GM21619 (cell line): ENCODE results near the gene ZNF827.
"Not testable (repeated sequence)": the region's sequence is repeated elsewhere in the genome, so short reads cannot be mapped to it uniquely, and the experiment has no call there.

ENCODE experiments used
- ATAC-seq: cut with Tn5 transposase; IDR thresholded peaks from one replicate; pipeline ENCODE4 v1.9.1; 2021; ENCODE audit not compliant: unreplicated experiment

ZNF827 gene

DNA sequence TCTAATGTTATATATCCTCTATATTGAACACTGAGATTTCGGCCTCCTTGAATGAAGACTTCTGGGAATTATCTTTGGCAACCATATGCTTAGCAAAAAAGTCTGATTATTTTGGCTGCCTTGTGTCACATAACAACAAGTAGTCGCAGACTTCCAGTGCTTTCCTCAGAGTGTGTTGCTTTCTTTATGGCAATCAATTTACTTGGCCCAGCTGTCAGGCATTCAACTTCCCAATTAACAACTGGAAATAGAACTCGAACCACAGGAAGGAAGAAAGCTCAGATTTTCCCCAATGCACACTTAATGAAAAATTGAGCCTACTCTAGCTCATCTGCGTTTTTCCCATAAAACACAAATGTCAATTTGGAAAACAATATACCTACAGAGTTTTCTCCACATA lies 71.6 kb downstream of the ZNF827 start:
- no peak for ATAC-seq

DNA sequence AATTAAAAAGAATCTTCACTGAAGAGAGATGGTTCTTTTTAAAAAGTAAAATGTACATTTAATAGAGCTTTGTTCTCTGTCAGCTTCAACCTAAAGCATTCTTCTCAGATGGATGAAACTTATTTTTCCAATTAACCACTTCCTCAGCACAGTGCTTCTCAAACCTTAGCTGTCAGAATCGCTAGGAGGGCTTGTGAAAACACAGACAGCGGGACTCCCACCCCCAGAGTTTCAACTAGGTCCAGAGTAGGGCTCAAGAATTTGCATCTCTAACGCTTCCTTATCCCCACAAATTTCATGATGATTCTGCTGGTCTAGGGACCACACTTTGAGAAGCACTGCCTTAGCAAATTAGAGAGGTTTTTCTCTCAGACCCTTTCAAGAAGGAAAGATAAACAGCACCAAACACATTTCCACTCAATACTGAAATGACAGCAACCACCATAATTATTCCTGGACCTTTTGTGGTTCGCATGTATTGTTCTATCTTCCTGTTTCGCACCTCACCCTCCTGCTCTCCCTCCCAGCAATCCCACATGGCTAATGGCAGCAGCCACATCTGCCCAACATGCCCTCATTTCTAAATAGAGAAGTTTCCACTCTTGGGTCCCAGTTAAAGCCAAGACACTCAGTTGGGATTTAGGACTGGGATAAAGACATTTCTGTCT lies 73.2 kb downstream of the ZNF827 start:
- no peak for ATAC-seq

DNA sequence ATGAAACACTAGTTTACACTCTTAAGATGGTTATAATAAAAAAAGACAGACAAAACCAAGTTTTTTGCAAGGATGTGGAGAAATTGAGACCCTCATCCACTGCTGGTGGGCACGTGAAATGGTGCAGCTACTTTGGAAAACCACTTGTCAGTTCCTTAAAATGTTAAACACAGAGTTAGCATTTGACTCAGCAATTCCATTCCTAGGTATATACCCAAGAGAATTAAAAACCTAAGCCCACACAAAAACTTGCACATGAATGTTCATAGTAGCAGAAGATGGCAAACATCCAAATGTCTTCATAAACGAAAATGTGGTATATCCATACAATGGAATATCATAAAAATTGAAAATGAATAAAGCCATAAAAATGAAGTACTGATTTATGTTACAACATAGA lies 75.4 kb downstream of the ZNF827 start:
- ATAC-seq: no peak

DNA sequence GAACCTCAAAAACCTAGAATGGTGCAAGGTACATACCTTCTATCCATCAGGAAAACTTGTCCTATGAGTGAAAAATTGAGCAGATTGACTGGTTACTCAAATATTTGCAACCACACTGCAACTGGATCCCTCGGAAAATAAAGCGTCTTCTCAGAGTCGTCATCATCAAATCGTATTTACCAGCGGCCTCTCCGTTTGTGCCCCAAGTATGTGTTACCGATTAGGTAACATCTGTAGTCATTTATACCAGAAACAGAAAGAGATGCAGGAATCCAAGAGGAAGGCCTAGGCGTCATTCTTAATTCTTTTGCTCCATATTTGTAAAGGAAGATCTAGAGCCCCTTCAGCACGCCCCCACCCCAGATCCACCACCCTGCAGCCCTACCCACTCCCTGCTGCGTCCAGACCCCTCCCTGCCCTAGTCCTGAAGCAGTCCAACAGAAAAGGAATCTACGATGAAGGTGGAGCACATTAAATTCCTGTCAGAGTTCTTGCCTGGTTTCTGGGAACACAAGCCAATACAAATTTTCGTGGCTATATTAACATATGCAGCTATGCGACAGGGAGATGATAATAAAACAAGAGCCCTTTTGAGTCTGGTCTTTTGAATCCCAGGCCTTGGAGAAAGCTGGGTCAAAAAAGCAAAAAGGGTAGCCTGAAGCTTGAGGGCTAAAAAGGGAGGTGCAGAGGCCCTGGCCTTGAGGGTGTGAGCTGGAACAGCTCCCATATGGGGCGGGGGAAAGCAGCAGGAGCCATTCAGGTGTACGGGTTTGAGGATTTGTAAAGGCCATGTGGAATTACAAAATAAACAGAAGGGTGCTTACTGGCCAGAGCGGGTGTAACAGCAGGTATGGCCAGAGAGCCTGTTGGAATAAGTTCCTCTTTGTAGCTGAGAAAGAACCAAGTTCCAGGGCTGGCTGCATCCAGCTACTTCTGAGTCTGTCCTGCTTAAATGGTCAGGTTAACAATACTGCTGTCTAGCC lies 77.0 kb downstream of the ZNF827 start:
- ATAC-seq: no peak

DNA sequence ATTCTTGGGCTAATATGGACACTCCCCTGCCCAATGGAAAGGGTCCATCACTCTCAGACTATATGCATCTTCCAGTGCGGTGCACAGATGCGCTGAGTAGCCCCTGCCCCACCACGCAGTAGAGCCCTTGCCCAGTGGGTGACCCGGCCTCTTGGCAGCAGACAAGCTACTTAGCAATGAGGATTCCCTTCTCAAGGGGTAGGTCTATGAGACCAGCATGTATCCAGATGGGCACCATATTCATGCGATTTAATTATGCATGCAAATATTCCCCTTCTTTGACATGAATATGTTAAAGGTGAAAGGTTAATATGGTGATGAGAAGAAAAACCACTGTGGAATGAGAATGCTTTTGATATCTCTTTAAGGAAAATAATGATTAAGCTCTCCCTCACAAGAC lies 77.7 kb downstream of the ZNF827 start:
- no peak for ATAC-seq

DNA sequence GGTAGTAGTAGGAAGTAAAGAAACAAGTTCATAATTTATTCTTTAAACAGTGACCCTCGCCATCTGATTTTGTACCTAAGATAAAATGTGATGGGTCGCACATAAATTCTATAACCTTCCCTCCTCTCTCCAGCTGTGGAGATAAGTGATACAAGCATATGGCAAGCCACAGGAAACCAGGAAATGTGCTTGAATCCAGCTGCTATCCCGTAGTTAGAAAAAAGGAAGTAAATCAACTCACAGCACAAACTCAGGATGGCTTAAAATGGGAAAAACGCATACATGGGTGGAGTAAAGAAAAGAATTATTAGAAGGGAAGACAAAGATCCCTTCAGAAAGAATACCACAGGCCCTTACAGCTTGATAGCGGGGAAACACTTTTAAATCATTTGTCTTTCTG lies 78.2 kb downstream of the ZNF827 start:
- no peak for ATAC-seq

DNA sequence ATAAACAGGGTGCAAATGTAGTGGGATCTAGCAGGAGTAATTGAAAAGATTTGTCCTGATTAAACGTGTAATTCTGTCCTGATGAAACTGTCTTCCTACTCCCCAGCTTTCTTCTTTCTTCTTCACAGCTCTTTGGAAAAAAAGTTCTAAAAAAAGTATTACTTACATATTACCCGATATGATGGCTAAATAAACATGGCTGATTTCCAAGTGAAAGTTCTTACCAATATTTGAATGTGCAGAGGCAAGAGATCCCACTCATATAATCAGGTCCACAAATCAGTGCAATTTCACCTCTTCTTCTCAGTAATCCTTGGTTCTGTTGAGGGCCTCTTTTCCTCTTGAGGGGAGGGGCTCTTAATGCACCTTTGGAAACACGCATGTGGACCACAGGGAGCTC lies 78.7 kb downstream of the ZNF827 start:
- no peak for ATAC-seq

DNA sequence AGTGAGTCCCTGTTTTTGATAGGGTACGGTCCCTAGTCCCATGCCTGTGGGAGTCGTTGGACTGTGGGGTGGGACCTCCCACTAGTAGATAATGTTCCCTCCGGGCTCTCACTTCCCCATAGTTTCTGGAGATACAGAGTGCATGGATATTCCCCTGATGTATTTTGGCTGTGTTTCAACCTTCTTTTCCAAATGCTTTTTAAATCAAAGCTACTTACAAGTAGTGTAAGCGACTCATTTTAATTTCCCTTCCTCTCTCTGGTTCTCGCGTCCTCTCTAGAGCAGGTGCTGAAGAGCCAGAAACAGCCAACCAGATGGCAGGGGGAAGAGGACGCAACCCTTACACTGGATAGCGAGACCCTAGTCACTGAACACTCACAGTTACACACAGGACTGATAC lies 79.2 kb downstream of the ZNF827 start:
- ATAC-seq: no peak

DNA sequence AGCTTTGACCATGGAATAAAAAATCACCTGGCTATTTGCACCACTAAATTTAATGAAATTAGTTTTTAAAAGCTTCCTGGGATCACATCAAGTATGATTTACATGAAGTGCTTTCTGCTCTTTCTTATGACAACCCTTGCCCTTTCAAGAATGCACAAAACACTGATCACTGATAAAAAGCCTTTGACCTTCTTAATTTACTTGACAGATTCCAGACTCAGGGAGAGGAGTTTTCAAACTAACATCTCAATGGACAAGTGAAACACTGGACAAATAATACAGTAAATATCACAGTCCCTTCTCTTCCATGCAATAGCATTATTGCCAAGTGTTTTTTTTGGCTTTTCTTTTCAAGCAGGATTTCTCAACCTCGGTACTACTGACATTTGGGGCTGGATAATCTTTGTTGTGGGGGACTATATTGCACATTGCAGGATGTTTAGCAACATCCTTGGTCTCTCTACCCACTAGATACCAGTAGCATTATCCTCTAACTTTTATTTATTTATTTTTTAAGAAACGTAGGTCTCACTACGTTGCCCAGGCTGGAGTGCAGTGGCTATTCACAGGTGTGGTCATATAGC lies 86.3 kb downstream of the ZNF827 start:
- no peak for ATAC-seq

DNA sequence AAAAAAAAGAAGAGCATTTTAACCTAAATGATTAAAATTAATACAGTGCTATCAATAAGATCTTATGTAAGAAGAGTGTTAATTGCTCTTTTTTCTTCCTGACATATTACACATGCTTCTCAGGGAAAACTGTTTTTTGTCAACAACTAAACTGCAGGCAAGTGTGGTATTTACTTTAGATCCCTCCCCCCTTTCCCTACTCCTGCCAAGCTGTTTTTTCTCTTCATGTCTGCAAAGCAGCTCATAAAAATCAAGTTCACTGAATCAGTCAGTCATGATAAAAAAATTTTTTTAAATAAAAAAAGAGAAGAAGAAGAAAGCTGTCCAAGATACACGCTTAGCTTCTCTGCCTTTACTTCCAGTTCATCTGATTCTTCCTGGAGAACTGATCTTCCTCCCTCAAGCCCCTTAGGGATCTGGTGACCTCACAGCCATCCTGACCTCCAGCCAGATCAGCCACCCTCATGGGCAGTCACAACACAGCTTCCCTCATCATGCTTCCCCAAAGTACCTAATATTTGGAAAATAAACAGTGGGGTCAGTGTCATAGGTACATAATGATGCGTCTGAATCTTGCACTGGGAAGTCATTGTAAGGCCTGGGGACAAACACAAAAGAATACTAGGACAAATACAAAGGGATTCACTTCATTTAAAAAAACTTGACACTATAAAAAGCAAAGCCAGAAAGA lies 87.0 kb downstream of the ZNF827 start:
- no peak for ATAC-seq

DNA sequence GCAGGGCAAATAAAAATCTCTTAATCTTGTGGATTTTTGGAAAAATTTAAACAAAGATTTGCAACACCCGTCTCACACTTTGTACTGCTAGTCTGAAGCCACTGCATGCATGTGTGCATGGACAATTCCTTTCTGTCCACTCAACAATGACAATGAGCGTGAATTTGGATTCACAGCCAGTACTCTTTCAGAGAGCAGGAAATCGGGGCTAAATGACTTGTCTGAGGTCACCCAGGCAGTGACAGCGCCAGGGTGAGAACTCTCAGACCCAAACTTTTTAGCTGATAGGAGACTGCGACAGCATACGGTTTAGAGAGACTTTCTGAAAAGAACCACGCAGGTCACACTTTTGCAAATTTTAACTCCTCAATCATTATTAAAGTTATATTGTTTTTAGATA lies 90.9 kb downstream of the ZNF827 start:
- ATAC-seq: no peak

DNA sequence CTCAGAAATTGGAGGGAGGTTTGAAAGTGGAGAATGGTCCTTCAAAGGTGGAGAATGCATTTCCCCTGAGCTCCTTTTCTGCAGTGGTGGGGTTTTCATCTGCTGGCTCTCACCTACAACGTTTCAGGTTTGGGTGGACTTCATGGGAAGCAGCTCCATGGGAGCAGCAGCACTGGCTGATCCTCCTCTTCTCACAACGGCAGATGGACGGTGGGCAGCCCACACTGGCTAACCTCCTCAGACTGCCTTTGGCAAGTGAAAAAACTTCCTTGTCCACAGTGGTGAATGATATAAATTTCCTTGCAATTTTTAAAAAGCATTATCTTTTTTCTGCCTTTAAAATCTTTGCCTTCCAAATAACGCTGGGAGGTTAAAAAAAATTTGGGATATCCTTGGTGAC lies 93.5 kb downstream of the ZNF827 start:
- ATAC-seq: no peak

DNA sequence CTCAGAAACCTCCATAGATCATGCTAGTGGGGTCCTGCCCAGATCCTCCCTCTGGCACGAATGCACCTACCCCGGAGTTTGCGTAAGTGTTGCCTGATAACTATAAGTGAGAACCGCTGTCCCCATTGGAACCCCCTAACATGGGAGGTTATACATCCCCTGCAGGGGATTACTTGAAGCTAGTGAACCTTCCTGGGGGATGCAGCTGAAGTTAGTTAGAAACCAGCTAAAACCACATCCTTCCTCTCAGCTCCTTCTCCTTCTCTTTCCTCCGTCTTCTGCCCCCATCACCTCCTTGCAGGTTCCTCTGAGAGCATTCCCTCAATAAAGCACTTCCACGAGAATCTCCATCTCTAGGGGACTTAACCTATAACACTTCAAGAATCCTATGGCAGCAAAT lies 95.0 kb downstream of the ZNF827 start:
- ATAC-seq: peak; percentile 39

DNA sequence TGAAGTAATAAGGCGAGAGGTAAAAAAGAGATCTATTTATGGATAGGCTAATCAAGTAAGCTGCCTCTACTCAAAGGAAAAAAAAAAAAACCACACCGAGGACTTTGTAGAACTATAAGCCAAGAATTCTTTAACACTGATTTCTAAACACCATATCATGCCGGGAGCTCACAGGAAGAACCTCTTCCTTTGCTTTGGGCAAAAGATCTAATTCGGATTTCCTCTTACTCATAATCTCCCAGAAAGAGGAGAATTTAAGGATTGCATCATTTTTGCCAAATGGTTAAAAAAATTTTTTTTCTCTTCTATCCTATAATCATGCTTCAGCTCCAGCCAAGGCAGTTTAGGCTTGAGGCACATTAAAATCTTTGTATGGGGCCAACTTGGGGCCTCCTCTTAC lies 95.5 kb downstream of the ZNF827 start:
- ATAC-seq: no peak

DNA sequence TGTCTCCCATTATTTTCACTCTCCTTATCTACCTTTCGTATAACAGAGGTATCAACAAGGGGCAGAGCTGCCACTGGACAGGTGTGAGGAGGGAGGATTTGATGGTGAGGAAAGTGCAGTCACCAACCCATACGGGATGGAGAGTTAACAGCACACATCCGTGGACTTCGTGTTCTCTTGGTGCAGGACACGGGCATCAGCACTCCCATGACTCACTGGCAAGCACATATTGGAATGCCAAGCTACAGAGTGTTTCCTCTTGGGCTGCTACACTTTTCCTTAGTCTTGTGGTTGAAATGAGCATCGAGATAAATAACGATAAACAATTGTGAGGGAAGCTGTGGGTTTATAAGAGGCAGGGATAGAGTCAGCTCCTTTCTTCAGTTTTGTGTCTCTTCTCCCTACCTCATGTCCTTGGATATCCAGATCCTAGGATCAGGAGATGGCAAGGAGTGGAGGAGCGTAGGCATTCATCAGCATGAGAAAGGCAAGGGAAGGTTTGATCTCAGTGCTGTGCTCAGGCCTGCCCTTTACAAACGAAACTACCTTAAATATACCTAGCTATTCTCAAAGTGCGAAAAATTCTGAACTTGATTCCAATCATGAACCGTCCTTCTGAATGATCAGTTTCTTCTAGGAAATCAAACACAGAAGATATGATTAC lies 96.3 kb downstream of the ZNF827 start:
- no peak for ATAC-seq

DNA sequence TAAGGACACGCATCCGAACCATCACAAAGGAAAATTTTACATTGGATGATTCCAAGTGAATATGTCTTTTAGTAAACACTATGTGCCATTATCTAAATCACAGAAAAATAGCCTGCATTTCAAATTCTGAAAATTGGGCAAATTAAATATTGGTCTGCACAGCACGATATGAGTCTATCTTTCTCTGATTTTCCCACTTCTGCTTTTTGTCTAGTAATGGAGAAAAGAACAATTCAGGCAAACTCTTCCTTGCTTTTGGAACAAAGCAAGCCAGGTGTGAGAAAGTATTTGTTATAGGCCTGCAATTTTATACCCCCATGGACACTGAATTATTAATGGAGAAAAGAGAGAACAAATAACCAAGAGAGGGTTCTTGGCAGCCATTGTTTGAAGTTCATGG lies 97.8 kb downstream of the ZNF827 start:
- ATAC-seq: no peak

DNA sequence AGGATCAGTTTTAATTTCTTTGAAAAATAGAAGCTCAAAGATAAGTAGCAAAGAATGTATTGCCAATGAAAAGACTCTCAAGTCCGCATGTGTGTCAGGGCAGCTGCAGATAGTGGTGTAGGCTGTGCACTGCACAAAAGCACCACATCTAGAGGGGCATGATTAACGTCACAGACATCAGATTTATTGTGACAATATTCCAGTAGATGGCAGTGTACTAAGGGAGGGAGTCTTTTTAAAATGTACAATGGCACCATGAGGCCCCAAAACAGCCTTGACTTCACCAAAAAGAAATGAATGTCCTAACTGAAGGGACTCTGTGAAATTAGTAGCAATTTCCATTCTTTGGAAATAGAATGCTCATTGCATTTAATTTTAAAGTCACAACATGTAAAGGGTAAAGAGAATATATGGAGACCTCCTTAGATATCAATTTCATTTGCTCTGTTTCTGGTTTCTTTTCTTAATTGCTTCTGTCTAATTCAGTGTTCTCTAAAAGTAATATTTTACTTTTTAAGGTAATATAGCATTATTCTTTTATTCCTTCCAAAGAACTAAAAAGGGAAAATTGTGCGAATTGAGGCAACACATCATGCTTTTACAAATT lies 98.4 kb downstream of the ZNF827 start:
- ATAC-seq: peak; percentile 86

DNA sequence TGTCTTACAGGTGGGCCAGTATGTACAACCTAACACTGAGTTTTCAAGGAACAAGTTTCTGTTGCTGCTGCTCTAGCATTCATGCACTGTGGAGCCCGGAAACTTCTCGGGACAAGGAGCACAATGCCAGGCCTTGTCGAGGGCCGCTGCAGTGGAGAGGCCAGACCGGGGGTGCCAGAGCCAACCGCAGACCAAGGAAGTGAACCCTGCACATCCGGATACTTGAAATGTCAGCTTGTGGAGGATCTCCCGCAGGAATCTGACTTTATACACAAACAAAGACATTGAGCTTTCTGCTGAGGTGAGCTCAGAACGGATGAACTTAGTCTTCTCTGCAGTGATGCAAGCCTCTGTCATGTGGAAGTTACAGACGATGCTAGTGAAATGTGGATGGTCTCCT lies 99.5 kb downstream of the ZNF827 start:
- no peak for ATAC-seq

DNA sequence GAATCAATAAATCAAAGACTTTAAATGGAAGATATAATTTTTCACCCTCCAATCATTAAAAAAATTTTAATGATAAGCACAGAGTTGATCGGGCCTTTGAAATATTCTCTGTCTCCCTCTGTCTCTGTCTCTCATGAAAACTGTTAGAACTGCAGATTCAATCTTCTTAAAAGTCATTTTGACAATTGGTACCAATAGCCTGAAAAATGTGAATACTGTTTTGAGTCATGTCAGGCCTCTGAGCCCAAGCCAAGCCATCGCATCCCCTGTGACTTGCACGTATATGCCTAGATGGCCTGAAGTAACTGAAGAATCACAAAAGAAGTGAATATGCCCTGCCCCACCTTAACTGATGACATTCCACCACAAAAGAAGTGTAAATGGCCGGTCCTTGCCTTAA lies 106.2 kb downstream of the ZNF827 start:
- not testable (repeated sequence) for ATAC-seq

DNA sequence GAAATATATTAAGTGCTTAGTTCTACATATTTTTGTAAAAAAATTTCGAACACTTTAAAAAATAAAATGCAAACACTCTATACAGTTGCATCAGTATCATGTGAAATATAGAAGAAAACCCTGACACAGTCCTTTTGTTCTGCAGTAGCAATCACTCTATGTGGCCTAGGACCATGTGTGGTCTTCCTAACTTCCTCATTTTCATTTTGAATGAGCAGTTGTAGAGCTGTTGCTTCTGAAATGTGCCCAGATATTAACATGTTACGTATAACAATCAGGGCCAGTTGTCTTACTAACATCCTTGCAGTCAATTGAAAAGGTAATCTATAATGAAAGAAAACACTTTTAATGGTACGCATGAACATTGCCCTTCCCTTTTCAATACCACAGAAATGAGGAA lies 107.9 kb downstream of the ZNF827 start:
- peak; percentile 49 for ATAC-seq
